ENCODE results near the gene MRPS34.

The MRPS34 gene

GRCh38 chr16:1786242-1787055 lies 13.5 kb upstream of the MRPS34 start:
- no peak for DNase-seq
- Histone ChIP-seq H2BK5ac (ENCODE audit: low read length) (no peak overlapping the region), H4K5ac (ENCODE audit: low read length) (no peak overlapping the region), H3K4me3 (ENCODE audit: low read length) (no peak overlapping the region), H3K4me2 (ENCODE audit: low read length) (no peak overlapping the region), H3K27me3 (ENCODE audit: insufficient read depth, low read length, poor library complexity) (no peaks in the 10 kb centered on the region), H2BK15ac (replicated peaks; ENCODE audit: low read depth) (no peak overlapping the region), H4K8ac (ENCODE audit: low read depth, low read length) (no peak overlapping the region), H3K9ac (ENCODE audit: low read length) (no peak overlapping the region), H3K4ac (ENCODE audit: low read depth, low read length) (no peak overlapping the region), H3K18ac (ENCODE audit: low read length) (no peak overlapping the region), H2AK5ac (ENCODE audit: low read length) (no peak overlapping the region), H3K27ac (ENCODE audit: low read depth, low read length) (no peak overlapping the region), H3K23ac (ENCODE audit: low read length) (no peak overlapping the region), H3K4me1 (ENCODE audit: control insufficient read depth, low read depth, low read length) (no peaks in the 10 kb centered on the region), H3K56ac (ENCODE audit: low read length) (no peak overlapping the region), H3K79me2 (ENCODE audit: control insufficient read depth, insufficient read depth, low read length) (peaks cover 22% of the 10 kb centered on the region), H3K36me3 (ENCODE audit: control insufficient read depth, insufficient read depth, low read length) (peaks cover 2% of the 10 kb centered on the region), H3K79me1 (ENCODE audit: low read length) (peaks cover 13% of the 10 kb centered on the region), H2BK120ac (ENCODE audit: low read depth, low read length) (no peak overlapping the region)
- no CpG with 5 or more reads among the region's 51 CpGs for WGBS (ENCODE audit: extremely low coverage, insufficient coverage, low lambda C conversion rate)

GRCh38 chr16:1785846-1786170 lies 12.9 kb upstream of the MRPS34 start:
- H3K79me2 ChIP-seq (ENCODE audit: control insufficient read depth, insufficient read depth, low read length) = peaks cover 22% of the 10 kb centered on the region
- H3K18ac ChIP-seq (ENCODE audit: low read length) = no peak overlapping the region
- DNase-seq = no peak
- H2AK5ac ChIP-seq (ENCODE audit: low read length) = no peak overlapping the region
- H4K5ac ChIP-seq (ENCODE audit: low read length) = no peak overlapping the region
- no peak overlapping the region for H2BK5ac ChIP-seq (ENCODE audit: low read length)
- H3K4ac ChIP-seq (ENCODE audit: low read depth, low read length) = no peak overlapping the region
- no peak overlapping the region for H2BK120ac ChIP-seq (ENCODE audit: low read depth, low read length)
- H3K4me3 ChIP-seq (ENCODE audit: low read length) = no peak overlapping the region
- peaks cover 13% of the 10 kb centered on the region for H3K79me1 ChIP-seq (ENCODE audit: low read length)
- no peak overlapping the region for H3K23ac ChIP-seq (ENCODE audit: low read length)
- H3K36me3 ChIP-seq (ENCODE audit: control insufficient read depth, insufficient read depth, low read length) = peaks cover 2% of the 10 kb centered on the region
- no peaks in the 10 kb centered on the region for H3K27me3 ChIP-seq (ENCODE audit: insufficient read depth, low read length, poor library complexity)
- no peak overlapping the region for H3K9ac ChIP-seq (ENCODE audit: low read length)
- no peak overlapping the region for H3K4me2 ChIP-seq (ENCODE audit: low read length)
- no peak overlapping the region for H3K27ac ChIP-seq (ENCODE audit: low read depth, low read length)
- no peaks in the 10 kb centered on the region for H3K4me1 ChIP-seq (ENCODE audit: control insufficient read depth, low read depth, low read length)
- no peak overlapping the region for H3K56ac ChIP-seq (ENCODE audit: low read length)
- H4K8ac ChIP-seq (ENCODE audit: low read depth, low read length) = no peak overlapping the region
- WGBS (ENCODE audit: extremely low coverage, insufficient coverage, low lambda C conversion rate) = no CpG with 5 or more reads among the region's 14 CpGs
- no peak overlapping the region for H2BK15ac ChIP-seq (replicated peaks; ENCODE audit: low read depth)

- Histone ChIP-seq H2BK5ac (ENCODE audit: low read length) (no peak overlapping the region), H3K27me3 (ENCODE audit: insufficient read depth, low read length, poor library complexity) (no peaks in the 10 kb centered on the region), H4K5ac (ENCODE audit: low read length) (no peak overlapping the region), H3K4me3 (ENCODE audit: low read length) (no peak overlapping the region), H3K56ac (ENCODE audit: low read length) (no peak overlapping the region), H3K4ac (ENCODE audit: low read depth, low read length) (no peak overlapping the region), H3K36me3 (ENCODE audit: control insufficient read depth, insufficient read depth, low read length) (peaks cover 2% of the 10 kb centered on the region), H3K18ac (ENCODE audit: low read length) (no peak overlapping the region), H2BK120ac (ENCODE audit: low read depth, low read length) (no peak overlapping the region), H3K23ac (ENCODE audit: low read length) (no peak overlapping the region), H3K27ac (ENCODE audit: low read depth, low read length) (no peak overlapping the region), H3K9ac (ENCODE audit: low read length) (no peak overlapping the region), H2BK15ac (replicated peaks; ENCODE audit: low read depth) (no peak overlapping the region), H3K4me2 (ENCODE audit: low read length) (no peak overlapping the region), H4K8ac (ENCODE audit: low read depth, low read length) (no peak overlapping the region), H3K79me2 (ENCODE audit: control insufficient read depth, insufficient read depth, low read length) (peaks cover 22% of the 10 kb centered on the region), H3K79me1 (ENCODE audit: low read length) (peaks cover 13% of the 10 kb centered on the region), H2AK5ac (ENCODE audit: low read length) (no peak overlapping the region), H3K4me1 (ENCODE audit: control insufficient read depth, low read depth, low read length) (no peaks in the 10 kb centered on the region)
- no peak for DNase-seq
- no CpG with 5 or more reads among the region's 26 CpGs for WGBS (ENCODE audit: extremely low coverage, insufficient coverage, low lambda C conversion rate)
Measured at GRCh38 chr16:1784977-1785845, 12.3 kb upstream of the MRPS34 start.

- WGBS (ENCODE audit: extremely low coverage, insufficient coverage, low lambda C conversion rate) = no CpG with 5 or more reads among the region's 102 CpGs
- Histone ChIP-seq H3K4me1 (ENCODE audit: control insufficient read depth, low read depth, low read length) (no peaks in the 10 kb centered on the region), H2BK120ac (ENCODE audit: low read depth, low read length) (no peak within 1 kb of the TSS), H3K36me3 (ENCODE audit: control insufficient read depth, insufficient read depth, low read length) (peaks cover 2% of the 10 kb centered on the region), H3K56ac (ENCODE audit: low read length) (peak within 1 kb of the TSS; percentile 90), H3K9ac (ENCODE audit: low read length) (peak within 1 kb of the TSS; percentile 85), H4K8ac (ENCODE audit: low read depth, low read length) (no peak within 1 kb of the TSS), H2AK5ac (ENCODE audit: low read length) (no peak within 1 kb of the TSS), H3K27ac (ENCODE audit: low read depth, low read length) (no peak within 1 kb of the TSS), H3K4ac (ENCODE audit: low read depth, low read length) (peak within 1 kb of the TSS; percentile 19), H4K5ac (ENCODE audit: low read length) (no peak within 1 kb of the TSS), H3K27me3 (ENCODE audit: insufficient read depth, low read length, poor library complexity) (no peaks in the 10 kb centered on the region), H3K79me1 (ENCODE audit: low read length) (peaks cover 11% of the 10 kb centered on the region), H3K79me2 (ENCODE audit: control insufficient read depth, insufficient read depth, low read length) (peaks cover 22% of the 10 kb centered on the region), H2BK5ac (ENCODE audit: low read length) (no peak within 1 kb of the TSS), H3K18ac (ENCODE audit: low read length) (no peak within 1 kb of the TSS), H3K4me3 (ENCODE audit: low read length) (peak within 1 kb of the TSS; percentile 96), H3K23ac (ENCODE audit: low read length) (no peak within 1 kb of the TSS), H2BK15ac (replicated peaks; ENCODE audit: low read depth) (no peak within 1 kb of the TSS), H3K4me2 (ENCODE audit: low read length) (peak within 1 kb of the TSS; percentile 88)
- DNase-seq = peak; percentile 100
Measured at GRCh38 chr16:1782408-1783264, 9.7 kb upstream of the MRPS34 start, which contains the start of the genes NUBP2 and SPSB3. TSS of gene NUBP2 (plus strand) at chr16:1782960. CDS start at chr16:1783021, 61 bp downstream. TSS of gene SPSB3 (minus strand) at chr16:1782571. CDS start at chr16:1781483, 1,088 bp downstream.

GRCh38 chr16:1781758-1782407 lies 8.9 kb upstream of the MRPS34 start:
- Histone ChIP-seq H2BK15ac (replicated peaks; ENCODE audit: low read depth) (no peak overlapping the region), H3K4me3 (ENCODE audit: low read length) (peak overlapping the region; percentile 73), H3K27ac (ENCODE audit: low read depth, low read length) (no peak overlapping the region), H2AK5ac (ENCODE audit: low read length) (no peak overlapping the region), H2BK5ac (ENCODE audit: low read length) (no peak overlapping the region), H3K79me2 (ENCODE audit: control insufficient read depth, insufficient read depth, low read length) (peaks cover 20% of the 10 kb centered on the region), H3K36me3 (ENCODE audit: control insufficient read depth, insufficient read depth, low read length) (no peaks in the 10 kb centered on the region), H3K79me1 (ENCODE audit: low read length) (peaks cover 10% of the 10 kb centered on the region), H3K9ac (ENCODE audit: low read length) (peak overlapping the region; percentile 81), H3K56ac (ENCODE audit: low read length) (peak overlapping the region; percentile 88), H4K5ac (ENCODE audit: low read length) (no peak overlapping the region), H3K4me1 (ENCODE audit: control insufficient read depth, low read depth, low read length) (no peaks in the 10 kb centered on the region), H4K8ac (ENCODE audit: low read depth, low read length) (no peak overlapping the region), H3K27me3 (ENCODE audit: insufficient read depth, low read length, poor library complexity) (no peaks in the 10 kb centered on the region), H3K4me2 (ENCODE audit: low read length) (peak overlapping the region; percentile 88), H3K23ac (ENCODE audit: low read length) (no peak overlapping the region), H2BK120ac (ENCODE audit: low read depth, low read length) (no peak overlapping the region), H3K4ac (ENCODE audit: low read depth, low read length) (peak overlapping the region; percentile 19), H3K18ac (ENCODE audit: low read length) (no peak overlapping the region)
- WGBS (ENCODE audit: extremely low coverage, insufficient coverage, low lambda C conversion rate) = no CpG with 5 or more reads among the region's 70 CpGs
- peak; percentile 55 for DNase-seq
